ENCODE data around the gene ZNF286A. TPM values are rescaled to one million over a fixed set of nuclear protein-coding genes. Genes with fewer than 3 reads are reported as not detected.
"Not testable (repeated sequence)": the region's sequence is repeated elsewhere in the genome, so short reads cannot be mapped to it uniquely, and the experiment has no call there.

ZNF286A gene
- total RNA-seq, 2 experiments from 2014 or later = 28.4 to 30.8 TPM

GRCh38 chr17:15687494-15687893 lies 12.1 kb upstream of the ZNF286A start:
- CTCF ChIA-PET, POLR2A ChIA-PET: not testable (repeated sequence)

GRCh38 chr17:15698967-15699366 lies 585 bp upstream of the ZNF286A start:
- CTCF ChIA-PET, POLR2A ChIA-PET: not testable (repeated sequence)

- CTCF ChIA-PET = interaction anchor here (0.6 kb wide), 1 partner anchor 296 kb away, joined by 3 read pairs; no protein-coding TSS in a partner anchor
- POLR2A ChIA-PET = not testable (repeated sequence)
Measured at GRCh38 chr17:15699937-15700336, 385 bp downstream of the ZNF286A start.

- POLR2A ChIA-PET, CTCF ChIA-PET: not testable (repeated sequence)
Measured at GRCh38 chr17:15704239-15704638, 4.7 kb downstream of the ZNF286A start.

- POLR2A ChIA-PET, CTCF ChIA-PET: not testable (repeated sequence)
Measured at GRCh38 chr17:15704813-15705212, 5.3 kb downstream of the ZNF286A start.

GRCh38 chr17:15708879-15709278 lies 9.3 kb downstream of the ZNF286A start:
- CTCF ChIA-PET, POLR2A ChIA-PET: not testable (repeated sequence)

GRCh38 chr17:15716601-15717563 lies 17.3 kb downstream of the ZNF286A start:
- POLR2A ChIA-PET, CTCF ChIA-PET: not testable (repeated sequence)

GRCh38 chr17:15730535-15730934 lies 31.0 kb downstream of the ZNF286A start:
- POLR2A ChIA-PET, CTCF ChIA-PET: not testable (repeated sequence)

- POLR2A ChIA-PET = not testable (repeated sequence)
Measured at GRCh38 chr17:15731900-15732299, 32.3 kb downstream of the ZNF286A start, which contains the start of gene TBC1D26. TSS of gene TBC1D26 (plus strand) at chr17:15732283. CDS start at chr17:15735349, 3,066 bp downstream.

GRCh38 chr17:15733174-15733789 lies 33.7 kb downstream of the ZNF286A start:
- POLR2A ChIA-PET, CTCF ChIA-PET: not testable (repeated sequence)

More at GRCh38 chr17:15731900-15732299, 32.3 kb downstream of the ZNF286A start, which contains the start of gene TBC1D26:
- CTCF ChIA-PET = not testable (repeated sequence)

GRCh38 chr17:15736578-15736977 lies 37.0 kb downstream of the ZNF286A start:
- POLR2A ChIA-PET, CTCF ChIA-PET: not testable (repeated sequence)

- POLR2A ChIA-PET = no interaction called here
- CTCF ChIA-PET = no interaction called here
Measured at GRCh38 chr17:15738066-15738465, 38.5 kb downstream of the ZNF286A start.

GRCh38 chr17:15739259-15739658 lies 39.7 kb downstream of the ZNF286A start:
- CTCF ChIA-PET, POLR2A ChIA-PET: not testable (repeated sequence)

- POLR2A ChIA-PET, CTCF ChIA-PET: not testable (repeated sequence)
Measured at GRCh38 chr17:15740041-15740440, 40.5 kb downstream of the ZNF286A start.

- POLR2A ChIA-PET = no interaction called here
- CTCF ChIA-PET = no interaction called here
Measured at GRCh38 chr17:15740570-15741120, 41.1 kb downstream of the ZNF286A start.

GRCh38 chr17:15741624-15742023 lies 42.1 kb downstream of the ZNF286A start:
- ChIA-PET CTCF (no interaction called here), POLR2A (no interaction called here)

- ChIA-PET CTCF (no interaction called here), POLR2A (no interaction called here)
Measured at GRCh38 chr17:15742051-15742795, 42.7 kb downstream of the ZNF286A start.

- ChIA-PET POLR2A (no interaction called here), CTCF (no interaction called here)
Measured at GRCh38 chr17:15742921-15743320, 43.4 kb downstream of the ZNF286A start.

GRCh38 chr17:15744074-15744676 lies 44.6 kb downstream of the ZNF286A start:
- ChIA-PET CTCF (no interaction called here), POLR2A (no interaction called here)

- ChIA-PET CTCF (no interaction called here), POLR2A (no interaction called here)
Measured at GRCh38 chr17:15744885-15745284, 45.3 kb downstream of the ZNF286A start.

All from activated CD8-positive, alpha-beta memory T cell treated with anti-CD3 and anti-CD28 coated beads for 36 hours (primary cell).